HS-5 (cell line): ENCODE measurements around the gene C5.
"Not testable (repeated sequence)": the region's sequence is repeated elsewhere in the genome, so short reads cannot be mapped to it uniquely, and the experiment has no call there.

Source experiments
- DNase-seq: peaks from one replicate; pipeline ENCODE4 v3.0.0-alpha.2; 2012; ENCODE audit warnings: low read depth

Gene C5

DNA sequence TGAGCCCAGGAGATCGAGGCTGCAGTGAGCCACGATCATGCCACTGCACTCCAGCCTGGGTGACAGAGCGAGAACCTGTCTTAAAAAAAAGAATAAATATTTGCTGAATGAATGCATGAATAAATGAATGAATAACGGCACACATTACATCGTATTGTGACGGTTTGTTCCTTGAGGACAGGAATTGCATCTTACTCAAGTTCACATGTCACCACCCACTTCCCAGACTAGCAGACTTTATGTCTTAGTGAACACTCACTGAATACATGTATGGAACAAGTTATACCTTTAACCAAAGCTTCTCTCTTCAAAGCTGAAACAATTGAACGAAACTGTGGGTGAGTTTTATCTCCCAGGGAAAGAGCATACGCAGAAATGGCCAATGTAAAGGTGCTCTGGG, 70.3 kb downstream of the C5 start:
- no peak for DNase-seq

DNA sequence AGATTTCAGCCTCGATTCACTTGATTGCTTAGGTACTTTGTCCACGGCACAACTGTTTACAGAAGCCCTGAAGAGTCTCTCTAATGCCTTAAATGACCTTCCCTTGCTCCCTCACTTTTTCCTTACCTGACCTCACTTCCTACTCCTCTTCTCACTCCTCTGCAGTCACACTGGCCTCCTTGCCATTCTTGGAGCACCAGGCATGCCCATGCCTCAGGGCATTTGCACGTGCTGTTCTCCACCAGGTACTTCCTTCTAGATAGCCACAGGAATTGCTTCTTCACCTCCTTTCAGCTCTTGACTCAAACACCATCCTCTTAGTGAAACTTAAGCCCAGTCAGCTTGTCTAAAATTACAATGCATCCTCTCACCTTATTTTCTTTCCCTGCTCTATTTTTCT, 71.1 kb downstream of the C5 start:
- DNase-seq: no peak

GRCh38 chr9:120977321-120977720, 72.8 kb downstream of the C5 start:
- DNase-seq: no peak

DNA sequence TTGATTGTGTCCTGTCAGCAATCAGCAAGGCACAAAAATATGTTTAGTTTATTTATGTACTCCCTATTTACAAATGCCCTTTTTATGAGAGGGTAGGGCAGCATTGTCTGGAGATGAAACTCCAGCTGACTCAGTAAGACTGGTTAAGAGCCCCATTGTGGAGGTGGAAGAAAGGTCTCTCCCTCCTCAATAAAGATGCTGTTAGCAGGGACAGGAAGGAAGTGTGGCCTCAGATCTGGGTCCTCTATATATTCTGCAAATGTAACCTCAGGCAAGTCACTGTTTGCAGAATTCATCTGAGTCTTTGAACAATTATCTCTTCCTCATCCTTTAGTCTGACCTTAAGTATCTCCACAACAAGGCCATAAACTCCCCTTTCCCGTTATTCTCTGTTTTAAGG, 75.2 kb downstream of the C5 start:
- no peak for DNase-seq

GRCh38 chr9:120974181-120974580, 75.9 kb downstream of the C5 start:
- DNase-seq: no peak

DNA sequence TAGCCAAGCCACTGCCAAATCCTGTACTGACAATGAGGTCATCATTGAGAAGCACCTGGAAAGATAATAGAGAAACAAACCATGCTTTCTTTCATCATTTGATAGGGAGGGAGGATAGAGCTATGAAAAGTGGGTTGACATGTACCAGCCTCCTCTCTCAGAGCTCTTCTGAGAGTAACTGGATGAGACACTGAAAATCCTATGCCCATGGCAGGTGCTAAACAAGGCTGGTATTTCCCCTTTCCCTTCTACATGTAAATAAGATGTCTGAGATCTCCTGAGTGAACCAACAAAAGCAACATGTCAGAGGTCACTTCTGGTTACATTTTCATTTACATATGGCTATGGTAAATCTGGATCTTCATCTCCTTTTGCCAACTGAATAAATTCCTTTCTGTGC, 78.1 kb downstream of the C5 start:
- no peak for DNase-seq

GRCh38 chr9:120971471-120971870, 78.6 kb downstream of the C5 start:
- DNase-seq: not testable (repeated sequence)

GRCh38 chr9:120970244-120970643, 79.8 kb downstream of the C5 start:
- no peak for DNase-seq

GRCh38 chr9:120966013-120966369, 84.1 kb downstream of the C5 start:
- no peak for DNase-seq

- no peak for DNase-seq
Observed at GRCh38 chr9:120965344-120966012, 84.6 kb downstream of the C5 start.

- DNase-seq: no peak
Observed at GRCh38 chr9:120961936-120962335, 88.1 kb downstream of the C5 start.

DNA sequence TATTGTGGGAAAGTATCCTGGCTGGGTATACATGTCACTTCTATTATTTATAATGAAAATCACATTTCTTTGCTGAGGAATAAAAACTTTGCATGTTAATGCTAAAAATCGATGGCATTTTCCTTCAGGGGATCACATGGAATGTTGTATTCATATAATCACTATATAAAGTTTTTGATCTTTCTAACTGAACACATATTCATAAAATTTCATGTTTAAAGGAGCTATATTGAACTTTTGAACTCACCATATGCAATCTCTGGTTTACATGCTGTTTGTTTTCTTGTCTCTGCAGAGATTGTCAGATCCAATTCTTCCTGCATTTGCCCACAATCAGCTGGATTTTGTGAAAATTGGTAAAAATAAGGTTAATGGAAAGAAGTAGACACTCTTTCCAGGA, 90.1 kb downstream of the C5 start:
- DNase-seq: no peak

GRCh38 chr9:120956862-120957261, 93.2 kb downstream of the C5 start:
- no peak for DNase-seq

DNA sequence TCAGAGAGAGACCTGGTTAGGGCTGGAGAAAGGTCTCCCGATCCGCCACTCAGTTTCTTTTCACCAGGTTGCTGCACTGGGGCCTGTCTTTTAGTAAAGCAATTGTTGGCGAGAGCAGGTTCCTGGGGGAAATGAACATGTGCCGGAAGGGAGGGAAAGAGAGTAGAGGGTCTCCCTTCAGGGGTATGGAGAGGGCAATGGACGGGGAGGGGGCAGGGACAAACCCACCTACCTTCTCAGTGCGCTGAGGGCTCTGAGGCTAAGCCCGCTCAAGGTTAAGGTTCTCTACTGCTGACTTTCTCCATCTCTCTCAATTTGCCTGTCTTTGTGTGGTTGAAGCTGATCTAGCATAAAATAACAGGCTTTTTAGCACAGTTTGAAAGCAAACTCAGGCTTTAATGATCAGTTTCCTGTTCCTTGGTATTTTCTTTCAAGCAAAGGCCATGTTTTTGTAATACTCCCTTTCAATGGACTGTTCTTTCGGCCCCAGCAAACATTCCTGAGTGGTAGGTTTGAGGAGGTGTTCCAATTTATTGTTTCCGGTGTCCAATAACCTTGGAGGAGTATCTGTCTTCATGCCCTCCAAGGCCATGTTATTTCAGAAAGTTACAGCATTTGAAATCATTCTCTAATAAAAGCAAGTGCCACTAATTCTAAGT, 98.0 kb downstream of the C5 start:
- no peak for DNase-seq

- no peak for DNase-seq
Observed at GRCh38 chr9:120950421-120951388, 99.4 kb downstream of the C5 start.

DNA sequence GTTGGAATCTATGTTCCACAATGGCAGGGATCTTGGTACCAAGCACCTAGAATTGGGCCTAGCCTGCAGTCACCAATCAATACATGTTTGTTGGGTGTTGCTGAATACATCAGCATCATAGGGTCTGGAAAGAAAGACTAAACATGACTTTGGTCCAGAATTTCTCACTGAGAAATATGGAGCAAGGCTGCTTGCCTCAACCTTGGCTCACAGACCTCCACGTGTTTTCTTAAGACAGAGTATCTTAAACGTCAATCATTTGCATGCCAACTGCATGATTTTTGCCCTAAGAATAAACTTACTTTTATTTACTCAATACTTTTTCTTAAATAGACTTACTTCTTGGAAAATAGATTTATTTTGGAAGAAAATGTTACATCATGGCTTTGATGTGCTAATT, 100.8 kb downstream of the C5 start:
- no peak for DNase-seq

DNA sequence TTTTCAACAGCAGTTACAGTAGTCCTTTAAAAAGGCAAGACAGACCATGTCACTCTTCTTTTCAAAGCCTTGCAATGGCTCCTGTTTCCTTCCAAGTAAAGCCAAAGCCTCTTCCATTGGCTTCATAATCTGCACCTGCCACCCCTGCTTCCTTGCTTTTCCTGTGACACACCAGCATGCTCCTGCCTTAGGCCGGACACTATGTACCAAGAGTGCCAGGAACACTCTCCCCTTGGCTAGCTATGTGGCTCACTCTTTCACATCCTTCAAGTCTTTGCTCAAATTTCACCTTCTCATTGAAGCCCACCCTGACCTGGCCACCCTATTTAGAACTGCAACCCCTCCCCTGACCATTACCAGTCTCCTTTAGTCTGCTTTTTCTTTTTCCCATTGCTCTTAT, 101.3 kb downstream of the C5 start:
- no peak for DNase-seq

GRCh38 chr9:120947222-120947621, 102.9 kb downstream of the C5 start:
- DNase-seq: no peak

GRCh38 chr9:120946259-120946658, 103.8 kb downstream of the C5 start:
- DNase-seq: no peak

DNA sequence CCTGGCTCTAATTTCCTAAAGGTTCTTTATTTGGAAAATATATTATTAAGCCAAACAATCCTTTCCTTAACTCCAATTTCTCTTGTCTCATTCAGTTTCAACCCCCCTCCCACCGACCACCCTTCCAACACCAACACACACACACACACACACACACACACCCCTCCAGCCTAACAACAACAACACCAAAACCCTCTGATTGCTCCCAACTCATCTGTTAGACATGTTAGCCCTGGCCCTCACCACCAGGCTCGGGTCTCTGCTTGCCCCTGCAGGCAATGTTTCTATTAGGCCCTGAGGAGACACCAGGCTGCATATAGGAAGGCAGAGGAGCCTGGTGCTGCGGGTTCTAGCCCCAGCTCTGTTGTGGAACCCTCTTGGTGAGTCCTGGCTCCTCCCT, 105.1 kb downstream of the C5 start:
- DNase-seq: no peak

- no peak for DNase-seq
Observed at GRCh38 chr9:120944434-120944843, 105.6 kb downstream of the C5 start.

- DNase-seq: no peak
Observed at GRCh38 chr9:120942186-120943001, 107.7 kb downstream of the C5 start.
